GM12875 (cell line): ENCODE measurements around the gene PIEZO1.
A peak's percentile ranks its signal among the peaks of the same experiment; 100 is the strongest.

Experiments
- H3K4me3 ChIP-seq: one replicate; pipeline ENCODE4 v1.5.1; 2011; ENCODE audit warnings: low read depth, low read length, control low read depth
- CTCF ChIP-seq: IDR thresholded peaks from 2 replicates; pipeline ENCODE4 v1.5.1; 2011; ENCODE audit warnings: low read depth, mild to moderate bottlenecking, control low read depth, inconsistent platforms, low read length, moderate library complexity, borderline replicate concordance; ENCODE audit not compliant: insufficient read depth

Gene PIEZO1

DNA sequence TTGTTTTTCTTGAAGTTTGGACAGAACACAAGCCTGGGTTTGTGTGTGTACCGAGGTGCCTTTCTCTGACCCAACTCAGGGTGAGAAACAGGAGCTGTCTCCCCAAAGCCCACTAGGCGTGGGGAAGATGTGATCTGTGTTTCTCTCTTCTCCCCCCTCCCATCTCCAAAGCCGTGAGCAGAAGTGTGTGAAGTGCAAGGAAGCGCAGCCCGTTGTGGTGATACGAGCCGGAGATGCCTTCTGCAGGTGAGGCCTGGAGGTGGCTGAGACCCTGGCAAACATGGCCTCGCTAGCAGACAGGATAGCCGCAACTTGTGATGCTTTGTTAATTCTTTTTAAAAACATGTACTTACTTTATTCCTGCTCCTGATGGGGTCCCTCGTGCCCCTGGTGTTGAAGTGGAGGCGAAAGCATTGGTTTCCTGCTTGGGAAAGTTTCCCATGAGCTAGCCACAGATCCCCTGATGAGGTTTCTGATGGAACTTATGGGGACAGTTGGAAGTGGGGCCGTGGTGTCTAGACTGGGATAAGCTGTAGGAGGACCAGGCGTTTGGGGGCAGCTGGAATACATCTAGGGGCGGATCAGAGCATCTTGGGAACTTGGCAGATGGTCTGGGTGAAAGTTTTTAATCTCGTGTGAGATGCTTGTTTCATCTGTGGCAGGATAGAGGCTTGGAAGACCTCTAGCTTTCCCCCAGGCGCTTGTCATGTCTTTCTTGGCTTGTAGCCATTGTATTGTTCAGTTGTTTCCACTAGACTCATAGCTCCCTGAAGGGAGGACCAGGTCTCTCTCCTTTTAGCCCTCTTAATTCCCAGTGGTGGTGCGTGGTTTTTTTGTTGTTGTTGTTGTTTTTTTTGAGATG, 77.8 kb downstream of the PIEZO1 start:
- no peak for TF ChIP-seq CTCF
- peak overlapping the region; percentile 96 for H3K4me3 ChIP-seq

DNA sequence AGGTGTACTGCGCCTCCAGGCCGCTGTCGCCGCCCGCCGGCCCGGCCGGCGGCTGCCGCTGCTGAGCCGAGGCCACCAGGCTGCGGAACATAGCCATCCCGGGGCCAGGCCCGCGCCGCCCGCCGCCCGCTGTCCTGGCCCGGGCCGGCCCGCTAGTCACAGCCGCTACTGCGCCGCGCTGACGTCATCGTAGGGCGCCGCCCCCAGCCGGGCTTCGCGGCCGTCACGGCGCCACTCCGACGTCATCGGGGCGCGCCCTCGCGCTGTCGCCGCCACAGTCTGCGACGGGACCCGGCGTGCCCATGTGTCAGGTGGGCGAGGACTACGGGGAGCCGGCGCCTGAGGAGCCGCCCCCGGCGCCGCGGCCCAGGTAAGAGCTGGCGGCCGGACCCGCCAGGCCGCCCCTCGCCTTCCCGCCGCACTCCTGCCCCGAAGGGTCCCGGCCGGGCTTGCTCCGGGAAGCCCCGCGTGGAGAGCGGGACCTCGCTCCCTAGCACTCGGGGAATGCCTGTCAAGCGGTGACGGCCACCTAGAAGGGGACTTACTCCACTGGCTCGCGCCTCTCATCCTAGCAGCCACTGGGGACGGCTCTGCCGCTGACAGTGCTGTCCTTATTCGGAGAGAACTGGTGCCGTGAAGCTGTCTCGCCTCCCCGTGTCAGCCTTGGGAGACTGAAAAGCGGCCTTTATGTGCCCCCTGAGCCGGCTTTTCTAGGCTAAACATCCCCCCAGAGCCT, 78.6 kb downstream of the PIEZO1 start, which contains the start of the genes CTU2 and RNF166:
TSS of gene CTU2 (plus strand) at position 275 of the 736 bp plus-strand sequence. CDS start at position 303, 28 bp downstream.
TSS of gene RNF166 (minus strand) at position 180 of the 736 bp plus-strand sequence. CDS start at position 97, 83 bp downstream.
- TF ChIP-seq CTCF = no peak
- H3K4me3 ChIP-seq = peak within 1 kb of the TSS; percentile 96

- H3K4me3 ChIP-seq = peak overlapping the region; percentile 96
- TF ChIP-seq CTCF = no peak
Measured at GRCh38 chr16:88705801-88706228, 79.2 kb downstream of the PIEZO1 start.

GRCh38 chr16:88705076-88705684, 79.8 kb downstream of the PIEZO1 start:
- peak overlapping the region; percentile 96 for H3K4me3 ChIP-seq
- TF ChIP-seq CTCF = no peak

- H3K4me3 ChIP-seq = peak overlapping the region; percentile 42
- no peak for TF ChIP-seq CTCF
Measured at GRCh38 chr16:88703486-88704309, 81.3 kb downstream of the PIEZO1 start.
